GM12892 (cell line): ENCODE measurements around the gene NAALADL2.

Experiments
- DNase-seq: peaks from one replicate; pipeline ENCODE4 v3.0.0; 2011; ENCODE audit not compliant: insufficient read length
- FAIRE-seq: peaks from 2 replicates; lab custom pipeline; 2011; peaks lifted over from hg19 to GRCh38; lab: Jason Lieb, UNC
- POLR2A ChIP-seq: IDR thresholded peaks from 2 replicates; pipeline ENCODE4 v1.6.1; 2011; ENCODE audit warnings: low read depth, low read length, control low read depth
- POLR2AphosphoS5 ChIP-seq: IDR thresholded peaks from 2 replicates; pipeline ENCODE4 v1.6.1; 2011; ENCODE audit warnings: low read depth, low read length, control low read depth
- TAF1 ChIP-seq: IDR thresholded peaks from 2 replicates; pipeline ENCODE4 v1.6.1; 2011; ENCODE audit warnings: low read depth, mild to moderate bottlenecking, control low read depth, low read length, borderline replicate concordance

NAALADL2 gene

DNA sequence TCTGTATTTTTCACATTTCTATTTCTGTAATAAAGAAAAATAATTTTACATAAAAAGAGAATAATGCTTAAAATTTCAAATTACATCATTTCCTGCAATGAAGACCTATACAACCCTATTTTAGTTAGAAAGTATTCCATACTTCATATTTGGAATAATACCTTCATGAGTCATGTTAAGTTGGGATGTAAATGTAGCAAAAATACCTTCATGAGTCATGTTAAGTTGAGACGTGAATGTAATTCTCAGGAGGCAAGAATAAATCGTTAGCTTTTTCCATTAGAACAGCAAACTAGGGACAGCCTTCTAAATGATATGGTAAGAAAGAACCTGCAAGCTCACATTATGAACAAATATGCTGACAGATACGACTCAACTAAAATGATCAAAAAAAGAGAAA is 91.9 kb downstream of the NAALADL2 start:
- DNase-seq (no peak), FAIRE-seq (no peak)
- no peak for TF ChIP-seq POLR2AphosphoS5
- TF ChIP-seq POLR2A = no peak
- no peak for TF ChIP-seq TAF1

DNA sequence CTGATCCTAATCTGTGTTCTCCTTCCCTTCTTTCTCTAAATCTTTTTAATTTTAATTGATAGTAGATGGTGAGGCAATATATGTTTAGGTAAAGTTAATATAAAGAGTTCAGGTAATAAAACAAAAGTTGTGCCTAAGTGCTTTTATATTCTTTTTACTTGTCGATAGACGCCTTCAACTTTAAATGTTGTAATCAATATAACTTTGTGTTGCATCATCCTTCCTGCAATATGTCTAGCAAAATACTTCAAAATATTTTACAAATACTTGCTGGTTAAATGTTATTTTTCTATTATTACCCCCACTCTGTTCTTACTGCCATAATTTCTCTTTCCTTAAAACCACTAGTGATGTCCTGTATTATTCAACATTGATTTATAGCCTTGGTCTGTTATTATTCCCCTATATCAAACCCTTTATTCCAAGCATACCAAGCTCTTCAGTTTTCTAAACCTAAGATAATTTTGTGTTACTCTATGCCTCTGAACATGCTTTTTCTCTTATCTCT is 92.4 kb downstream of the NAALADL2 start:
- no peak for DNase-seq
- FAIRE-seq = no peak
- TF ChIP-seq POLR2A = no peak
- no peak for TF ChIP-seq POLR2AphosphoS5
- no peak for TF ChIP-seq TAF1

DNA sequence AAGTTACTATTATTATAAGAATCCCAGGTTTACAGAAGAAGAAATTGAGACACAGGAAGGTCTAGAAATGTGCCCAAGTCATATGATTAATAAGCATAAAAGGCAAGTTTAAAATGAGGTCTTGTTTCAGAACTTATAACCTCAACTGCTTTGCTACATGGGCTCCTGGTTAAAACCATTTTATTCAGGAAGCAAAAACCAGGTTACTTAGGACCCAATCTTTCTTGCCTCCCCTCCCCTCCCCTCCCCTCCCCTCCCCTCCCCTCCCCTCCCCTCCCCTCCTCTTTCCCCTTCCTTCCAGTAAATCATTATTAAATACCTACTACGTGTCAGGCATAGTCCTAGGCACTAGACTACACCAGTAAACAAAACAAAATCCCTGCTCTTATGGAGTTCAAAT is 93.9 kb downstream of the NAALADL2 start:
- no peak for FAIRE-seq
- no peak for TF ChIP-seq POLR2AphosphoS5
- TF ChIP-seq POLR2A = no peak
- no peak for TF ChIP-seq TAF1
- DNase-seq = no peak

DNA sequence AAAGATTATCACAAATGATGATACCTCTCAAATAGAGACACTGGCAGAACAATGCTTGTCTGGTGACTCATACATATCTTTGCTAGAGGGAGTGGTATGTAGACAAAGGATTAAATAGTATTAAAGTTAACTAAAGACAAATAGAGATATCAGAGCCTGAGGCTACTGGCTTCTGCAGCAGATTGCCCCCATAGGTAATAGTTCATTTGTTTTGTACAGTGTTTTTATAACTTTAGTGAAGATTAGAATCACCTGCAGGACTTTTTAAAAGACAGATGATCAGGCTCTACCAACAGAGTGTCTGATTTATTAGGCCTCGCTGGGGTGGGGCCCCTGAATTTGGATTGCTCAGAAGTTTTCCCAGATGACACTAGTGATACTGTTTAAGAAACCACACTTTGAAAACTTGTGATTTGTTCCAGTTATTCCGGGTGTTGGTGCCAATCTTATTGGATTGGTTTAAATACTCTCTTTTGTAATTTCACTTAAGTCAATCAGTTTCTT is 96.4 kb downstream of the NAALADL2 start:
- TF ChIP-seq TAF1 (no peak), POLR2AphosphoS5 (no peak), POLR2A (no peak)
- DNase-seq (no peak), FAIRE-seq (no peak)

DNA sequence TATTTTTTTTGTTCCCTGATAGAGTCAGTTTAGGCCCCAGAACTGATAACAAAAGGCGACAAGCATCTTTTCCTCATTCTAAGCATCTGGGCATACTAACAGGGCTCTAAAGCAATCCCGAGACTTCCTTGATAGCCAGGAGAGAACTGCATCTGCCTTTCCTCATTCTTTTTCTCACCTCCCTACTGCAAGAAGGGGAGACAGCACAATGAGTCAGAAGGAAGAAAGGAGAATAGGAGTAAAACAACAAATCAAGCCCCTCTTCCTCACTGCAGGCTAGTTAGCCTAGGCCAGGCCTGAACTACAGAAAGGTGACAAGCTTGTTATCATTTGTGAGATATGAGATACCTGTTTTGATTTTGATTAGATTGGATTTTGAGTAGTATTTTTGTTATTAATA is 97.9 kb downstream of the NAALADL2 start:
- no peak for FAIRE-seq
- TF ChIP-seq TAF1 (no peak), POLR2A (no peak)

DNA sequence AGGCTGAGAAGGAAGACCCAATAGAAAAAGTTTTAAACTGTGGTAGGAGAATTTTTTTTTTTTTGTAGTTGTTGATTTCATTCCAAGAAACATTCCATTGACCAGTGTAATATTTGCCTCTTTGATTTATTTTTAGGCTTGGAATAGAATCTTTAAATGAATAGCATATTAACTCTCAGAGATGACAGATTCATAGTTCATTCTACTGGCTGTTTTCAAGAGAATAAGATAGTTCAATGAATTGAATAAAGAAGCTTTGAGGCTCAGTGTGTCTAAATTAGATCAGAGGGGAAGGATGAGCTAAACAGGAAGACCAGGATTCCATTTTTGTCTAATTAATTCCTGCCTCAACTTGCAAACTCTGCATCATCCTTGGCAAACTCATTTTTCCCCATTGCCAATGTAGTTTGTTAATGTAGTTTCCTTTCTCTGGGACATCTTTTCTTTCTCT is 98.4 kb downstream of the NAALADL2 start:
- TF ChIP-seq TAF1 = no peak
- no peak for TF ChIP-seq POLR2A
- no peak for TF ChIP-seq POLR2AphosphoS5
- no peak for FAIRE-seq
- no peak for DNase-seq

More for the DNA sequence above, 97.9 kb downstream of the NAALADL2 start:
- DNase-seq = no peak

DNA sequence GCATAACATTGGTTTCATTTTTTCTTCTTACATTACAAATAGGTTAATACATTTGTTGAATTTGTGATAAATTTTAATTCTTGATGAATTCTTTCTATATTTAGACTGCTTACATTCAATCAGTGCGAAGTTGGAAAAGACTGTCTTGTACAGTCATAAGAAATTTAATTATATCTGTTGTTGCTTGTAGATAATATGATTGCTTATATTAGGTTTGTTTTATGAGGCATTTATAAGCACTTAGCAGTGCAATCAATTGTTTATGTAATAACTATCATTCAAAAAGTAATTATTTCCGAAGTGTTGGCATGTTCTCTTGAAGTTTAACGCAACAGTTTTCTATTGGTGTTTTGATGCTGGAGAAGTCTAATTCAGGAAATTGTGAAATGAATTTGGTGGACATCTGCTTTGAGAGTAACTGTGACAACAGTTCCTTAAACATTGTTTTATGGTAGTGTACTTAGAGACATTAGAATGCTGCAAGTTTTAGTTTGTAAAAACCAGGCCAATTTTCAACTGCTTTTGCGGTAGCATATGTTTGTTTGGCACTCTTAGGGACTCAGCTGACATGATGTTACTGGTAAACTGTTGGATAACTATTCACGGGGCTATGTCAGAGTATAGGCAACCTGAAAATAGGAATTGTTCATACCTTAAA is 99.7 kb downstream of the NAALADL2 start:
- DNase-seq (no peak), FAIRE-seq (no peak)
- TF ChIP-seq TAF1 = no peak
- TF ChIP-seq POLR2AphosphoS5 = no peak
- TF ChIP-seq POLR2A = no peak

DNA sequence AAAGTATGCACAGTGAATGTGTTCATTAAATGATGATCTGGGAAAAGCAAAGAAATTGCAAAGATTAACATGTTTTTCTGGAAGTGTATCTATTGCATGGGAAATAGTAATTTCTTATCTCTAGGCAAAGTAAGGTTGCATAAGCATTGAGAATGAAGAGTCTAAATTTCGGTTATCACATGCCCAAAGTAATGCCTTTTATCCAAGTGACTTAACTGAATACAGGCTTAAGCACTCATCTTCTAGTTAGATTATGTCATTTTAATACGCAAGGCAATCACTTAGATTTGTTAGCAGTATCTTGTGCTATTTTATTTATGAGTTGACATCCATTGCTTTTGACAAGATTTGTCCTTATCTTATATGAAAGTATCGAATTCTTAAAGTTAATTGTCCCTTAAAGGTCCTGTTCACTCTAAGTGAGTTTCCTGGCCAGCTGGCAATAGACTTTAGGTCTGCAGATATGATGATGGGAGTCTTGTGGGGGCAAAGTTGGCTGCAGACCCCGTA is 100.5 kb downstream of the NAALADL2 start:
- no peak for DNase-seq
- TF ChIP-seq POLR2A (no peak), TAF1 (no peak), POLR2AphosphoS5 (no peak)
- FAIRE-seq = no peak

DNA sequence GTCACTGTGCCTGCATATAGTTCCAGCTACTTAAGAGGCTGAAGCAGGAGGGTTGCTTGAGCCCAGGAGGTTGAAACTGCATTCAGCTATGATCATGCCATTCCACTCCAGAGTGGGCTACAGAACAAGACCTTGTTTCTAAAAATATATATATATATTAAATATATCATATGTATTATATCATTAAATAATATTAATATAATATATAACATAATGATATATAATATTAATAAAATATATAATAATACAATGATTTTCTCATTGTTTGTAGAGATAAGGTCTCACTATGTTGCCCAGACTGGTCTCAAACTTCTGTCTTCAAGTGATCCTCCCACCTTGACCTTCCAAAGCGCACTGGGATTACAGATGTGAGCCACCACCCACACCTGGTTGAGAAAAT is 101.8 kb downstream of the NAALADL2 start:
- FAIRE-seq = no peak
- no peak for DNase-seq
- TF ChIP-seq TAF1 (no peak), POLR2A (no peak), POLR2AphosphoS5 (no peak)

DNA sequence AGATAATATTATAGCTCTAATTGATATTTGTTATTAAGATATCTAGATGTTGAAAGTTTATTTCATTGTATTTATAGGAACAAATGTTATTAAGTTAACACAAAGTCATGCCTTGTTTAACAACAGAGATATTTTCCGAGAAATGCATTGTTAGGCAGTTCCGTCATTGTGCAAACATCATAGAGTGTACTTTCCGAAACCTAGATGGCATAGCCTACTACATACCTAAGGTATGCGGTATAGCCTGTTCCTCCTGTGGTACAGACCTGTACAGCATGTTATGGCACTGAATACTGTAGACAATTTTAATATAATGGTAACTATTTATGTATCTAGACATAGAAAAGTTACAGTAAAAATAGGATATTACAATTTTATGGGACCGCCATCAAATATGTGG is 114.3 kb downstream of the NAALADL2 start:
- DNase-seq = no peak

DNA sequence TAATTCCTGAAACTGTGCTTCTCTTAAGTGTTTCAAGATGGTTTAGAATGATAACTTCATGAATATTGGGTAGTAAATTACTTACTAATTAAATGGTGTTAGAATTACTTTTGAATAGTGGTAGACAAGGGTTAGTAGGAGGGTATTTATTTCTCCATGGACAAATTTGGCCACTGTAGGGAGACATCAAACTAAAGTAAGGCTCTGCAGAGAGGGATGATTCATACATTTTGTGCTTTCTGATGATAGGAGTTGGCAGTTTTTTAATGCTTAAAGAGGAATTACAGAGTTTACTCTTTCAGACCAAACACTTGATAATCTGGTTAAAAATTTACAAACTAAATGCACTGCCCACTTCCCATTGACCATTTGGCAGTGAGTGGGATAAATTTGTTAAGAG is 127.6 kb downstream of the NAALADL2 start:
- DNase-seq (no peak), FAIRE-seq (no peak)
- TF ChIP-seq POLR2AphosphoS5 = no peak

More for the DNA sequence above, 114.3 kb downstream of the NAALADL2 start:
- TF ChIP-seq POLR2AphosphoS5 (no peak), TAF1 (no peak), POLR2A (no peak)
- no peak for FAIRE-seq

DNA sequence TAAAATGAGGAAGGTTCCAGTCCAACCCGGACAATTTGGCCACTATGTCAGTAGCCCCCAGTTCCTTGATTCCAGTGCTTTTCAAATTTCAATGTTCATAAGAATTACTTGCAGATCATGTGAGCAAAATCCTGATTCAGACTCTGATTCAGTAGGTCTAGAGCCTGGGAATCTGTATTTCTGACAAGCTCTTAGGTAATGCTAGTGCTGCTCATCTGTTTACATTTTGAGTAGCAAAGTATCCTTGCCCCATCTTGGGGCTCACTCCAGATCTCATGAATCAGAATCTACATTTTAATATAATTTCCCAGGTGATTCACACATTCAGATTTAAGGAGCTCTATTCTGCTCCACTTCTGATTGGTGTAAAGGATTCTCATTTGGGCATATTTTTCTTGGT is 142.0 kb downstream of the NAALADL2 start:
- FAIRE-seq (no peak), DNase-seq (no peak)

DNA sequence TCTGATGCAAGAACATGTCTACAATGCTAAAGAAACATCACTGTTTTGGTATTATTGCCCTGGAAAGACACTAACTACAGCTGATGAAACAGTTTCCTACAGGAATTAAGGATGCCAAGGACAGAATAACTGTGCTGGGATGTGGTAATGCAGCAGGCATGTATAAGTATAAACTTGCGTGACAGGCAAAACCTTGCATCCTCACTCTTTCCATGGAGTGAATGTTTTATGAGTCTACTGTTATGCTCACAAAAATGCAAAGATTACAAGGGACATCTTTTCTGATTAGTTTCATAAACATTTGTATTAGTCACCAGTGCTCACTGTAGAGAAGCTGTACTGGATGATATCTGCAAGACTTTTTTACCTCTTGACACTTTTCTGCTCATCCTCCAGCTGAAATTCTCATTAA is 143.6 kb downstream of the NAALADL2 start:
- TF ChIP-seq POLR2A (no peak), POLR2AphosphoS5 (no peak), TAF1 (no peak)
- no peak for DNase-seq
- no peak for FAIRE-seq

More for the DNA sequence above, 142.0 kb downstream of the NAALADL2 start:
- no peak for TF ChIP-seq TAF1
- no peak for TF ChIP-seq POLR2AphosphoS5
- no peak for TF ChIP-seq POLR2A
